Measurements from ENCODE around the gene TTN.

Gene TTN

DNA sequence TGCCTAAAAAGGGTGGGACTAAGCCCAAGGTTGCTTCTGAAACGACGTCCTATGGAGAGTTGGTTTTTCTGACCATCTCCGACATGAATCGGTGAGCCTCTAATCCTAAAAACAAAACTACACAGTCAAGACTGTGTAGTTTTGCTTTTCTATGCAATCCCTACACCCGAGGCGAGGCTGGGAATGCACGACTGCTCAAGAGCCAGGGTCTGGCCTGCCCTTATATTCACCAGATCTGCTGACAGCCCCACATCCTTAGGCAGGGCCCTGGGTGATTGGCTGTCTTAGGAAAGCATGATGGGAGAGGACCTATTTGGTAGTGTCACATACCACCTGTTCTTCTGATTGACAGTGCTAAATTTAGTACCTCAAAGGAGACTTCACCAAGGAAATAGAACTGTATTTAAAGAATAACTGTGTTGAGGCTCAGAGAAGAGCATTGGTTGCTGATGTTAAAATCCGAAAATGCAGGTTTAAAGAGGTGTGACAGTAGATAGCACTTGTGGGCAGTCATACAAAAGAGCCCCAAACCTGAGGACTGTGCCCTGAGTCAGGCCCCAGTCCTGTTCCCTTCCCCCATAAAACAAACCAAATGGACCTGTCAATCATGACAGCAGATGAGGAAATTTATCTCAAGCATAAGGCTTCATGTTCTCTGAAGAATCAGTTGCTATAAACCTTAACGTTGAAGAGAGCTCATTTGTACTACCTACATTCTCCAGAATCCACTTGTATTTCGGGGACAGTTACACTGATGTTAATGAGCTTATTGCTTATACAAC lies at the start of gene TTN:
TSS of gene TTN (minus strand) at position 197 of the 782 bp plus-strand sequence. CDS start 2,781 bp downstream, outside the sequence.
- no peak for TF ChIP-seq CTCF (conservative IDR thresholded peaks at IDR 0.05; ENCODE audit: low read depth, low read length)

DNA sequence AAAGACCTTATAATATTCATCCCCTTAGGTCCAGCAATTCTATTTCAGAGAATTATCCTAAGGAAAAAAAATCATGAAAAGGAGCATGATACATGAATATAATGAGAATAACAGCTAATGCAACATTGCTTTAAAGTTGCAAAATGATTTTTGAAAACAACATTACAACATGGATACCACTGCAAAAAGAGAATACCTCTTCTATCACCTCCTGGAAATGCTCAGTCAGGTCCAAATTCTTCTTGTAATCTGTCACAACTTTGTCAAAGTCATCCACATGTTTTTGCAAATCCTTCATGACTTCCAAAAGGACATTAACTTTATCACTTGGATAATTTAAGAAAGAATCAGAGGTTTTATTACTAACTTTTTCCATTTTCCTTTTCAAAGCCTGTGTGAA lies 47.9 kb upstream of the TTN start:
- TF ChIP-seq CTCF (conservative IDR thresholded peaks at IDR 0.05; ENCODE audit: low read depth, low read length), result no peak
- H3K4me3 ChIP-seq (ENCODE audit: low read depth, low read length), result no peak overlapping the region
- peak; percentile 24 for DNase-seq (ENCODE audit: low read depth)

More for the DNA sequence above, at the start of gene TTN:
- no peak within 1 kb of the TSS for H3K4me3 ChIP-seq (ENCODE audit: low read depth, low read length)
- no peak for DNase-seq (ENCODE audit: low read depth)

DNA sequence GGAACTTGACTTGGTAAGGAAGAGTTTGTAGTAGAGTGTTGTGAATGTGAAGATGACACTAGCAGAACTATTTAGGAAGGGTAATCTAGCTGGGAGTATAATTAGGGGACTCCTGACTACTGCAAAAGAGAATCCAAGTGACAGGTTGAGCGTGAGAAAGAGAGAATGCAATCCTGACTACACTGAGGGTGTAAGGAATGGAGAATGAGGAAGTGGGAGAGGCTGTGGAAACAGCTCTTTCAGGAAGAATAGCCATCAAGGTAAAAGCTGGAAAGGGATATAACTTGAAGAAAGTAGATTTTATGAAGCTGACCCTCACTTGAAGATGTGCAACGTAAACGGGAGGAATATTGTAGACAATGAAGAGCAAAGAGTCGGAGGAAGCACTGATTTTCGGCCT lies 41.1 kb upstream of the TTN start:
- no peak for TF ChIP-seq CTCF (conservative IDR thresholded peaks at IDR 0.05; ENCODE audit: low read depth, low read length)
- H3K4me3 ChIP-seq (ENCODE audit: low read depth, low read length), result no peak overlapping the region
- DNase-seq (ENCODE audit: low read depth), result no peak

DNA sequence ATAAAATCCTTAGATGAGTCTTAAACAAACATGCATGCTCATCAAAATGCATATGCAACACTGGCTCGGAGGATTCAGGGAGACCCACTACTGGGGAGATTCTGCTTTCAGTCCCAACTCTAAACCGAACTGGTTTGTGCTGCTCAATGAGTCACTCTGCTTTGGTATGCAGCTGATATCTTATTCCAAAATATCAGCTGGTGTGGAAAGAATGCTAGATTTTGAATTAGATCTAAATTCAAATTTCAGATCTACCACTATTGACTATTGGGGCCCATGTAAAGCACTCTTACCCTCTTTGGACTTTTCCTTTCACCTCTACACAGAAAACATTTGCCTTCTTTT lies 39.2 kb upstream of the TTN start:
- TF ChIP-seq CTCF (conservative IDR thresholded peaks at IDR 0.05; ENCODE audit: low read depth, low read length), result no peak
- DNase-seq (ENCODE audit: low read depth), result peak; percentile 71
- H3K4me3 ChIP-seq (ENCODE audit: low read depth, low read length), result no peak overlapping the region

GRCh38 chr2:178845566-178846457 lies 38.6 kb upstream of the TTN start:
- no peak for TF ChIP-seq CTCF (conservative IDR thresholded peaks at IDR 0.05; ENCODE audit: low read depth, low read length)
- H3K4me3 ChIP-seq (ENCODE audit: low read depth, low read length), result no peak overlapping the region
- DNase-seq (ENCODE audit: low read depth), result peak; percentile 71

GRCh38 chr2:178844701-178845100 lies 37.5 kb upstream of the TTN start:
- H3K4me3 ChIP-seq (ENCODE audit: low read depth, low read length), result no peak overlapping the region
- no peak for TF ChIP-seq CTCF (conservative IDR thresholded peaks at IDR 0.05; ENCODE audit: low read depth, low read length)
- DNase-seq (ENCODE audit: low read depth), result no peak
